Tibial nerve (tissue), 4 donors: ENCODE data around the gene SOD3.

Source experiments
- EP300 ChIP-seq, 2 donors: sonication (generic); formaldehyde crosslinking; IDR thresholded peaks; one replicate each; pipeline ENCODE4 v1.6.1; 2017; ENCODE audit warnings: antibody characterized with exemption in 2 of 2, mild to moderate bottlenecking in 1 of 2
- POLR2A ChIP-seq, 2 donors: fragments of 450-650 bp; IDR thresholded peaks; one replicate each; pipeline ENCODE4 v1.6.1; 2017; ENCODE audit warnings: antibody characterized with exemption in 2 of 2, mild to moderate bottlenecking in 2 of 2, moderate library complexity in 2 of 2
- TF ChIP-seq, protein P1 (sequence below), 5 experiments: fragments of 200-600 bp in 3 of 5; fragments of 450-650 bp in 2 of 5; sonication (generic) in 3 of 5; IDR thresholded peaks; one replicate each; pipeline ENCODE4 v1.5.1; 2016 to 2019; ENCODE audit warnings: antibody characterized with exemption in 5 of 5, mild to moderate bottlenecking in 3 of 5, moderate library complexity in 2 of 5

- TF ChIP-seq POLR2A (IDR thresholded peaks at IDR 0.05) (no peak), EP300 (IDR thresholded peaks at IDR 0.05) (no peak)
- TF ChIP-seq, protein P1, sequence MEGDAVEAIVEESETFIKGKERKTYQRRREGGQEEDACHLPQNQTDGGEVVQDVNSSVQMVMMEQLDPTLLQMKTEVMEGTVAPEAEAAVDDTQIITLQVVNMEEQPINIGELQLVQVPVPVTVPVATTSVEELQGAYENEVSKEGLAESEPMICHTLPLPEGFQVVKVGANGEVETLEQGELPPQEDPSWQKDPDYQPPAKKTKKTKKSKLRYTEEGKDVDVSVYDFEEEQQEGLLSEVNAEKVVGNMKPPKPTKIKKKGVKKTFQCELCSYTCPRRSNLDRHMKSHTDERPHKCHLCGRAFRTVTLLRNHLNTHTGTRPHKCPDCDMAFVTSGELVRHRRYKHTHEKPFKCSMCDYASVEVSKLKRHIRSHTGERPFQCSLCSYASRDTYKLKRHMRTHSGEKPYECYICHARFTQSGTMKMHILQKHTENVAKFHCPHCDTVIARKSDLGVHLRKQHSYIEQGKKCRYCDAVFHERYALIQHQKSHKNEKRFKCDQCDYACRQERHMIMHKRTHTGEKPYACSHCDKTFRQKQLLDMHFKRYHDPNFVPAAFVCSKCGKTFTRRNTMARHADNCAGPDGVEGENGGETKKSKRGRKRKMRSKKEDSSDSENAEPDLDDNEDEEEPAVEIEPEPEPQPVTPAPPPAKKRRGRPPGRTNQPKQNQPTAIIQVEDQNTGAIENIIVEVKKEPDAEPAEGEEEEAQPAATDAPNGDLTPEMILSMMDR (IDR thresholded peaks at IDR 0.05): no peak
Observed at GRCh38 chr4:24747234-24747975, 48.0 kb upstream of the SOD3 start.
